HepG2 (cell line): ENCODE measurements around the gene SELENOI.

Source experiments
- CREM ChIP-seq, 2 experiments: sonication (generic) in 1 of 2; formaldehyde crosslinking in 1 of 2; IDR thresholded peaks; 2 replicates each; pipeline versions ENCODE4 v1.4.0 to v1.6.1; 2016 to 2020; ENCODE audit warnings: antibody characterized with exemption in 1 of 2, mild to moderate bottlenecking in 1 of 2, missing genetic modification reagents in 1 of 2
- DPF2 ChIP-seq: sonication (generic); formaldehyde crosslinking; IDR thresholded peaks from 2 replicates; pipeline ENCODE4 v1.4.0; 2020; ENCODE audit warnings: mild to moderate bottlenecking, low read depth, missing genetic modification reagents, borderline replicate concordance
- FOXK1 ChIP-seq: sonication (generic); formaldehyde crosslinking; IDR thresholded peaks from 2 replicates; pipeline ENCODE4 v1.4.0; 2020; ENCODE audit warnings: low read depth, missing genetic modification reagents, borderline replicate concordance
- KMT2A ChIP-seq: sonication (generic); formaldehyde crosslinking; IDR thresholded peaks from 2 replicates; pipeline ENCODE4 v1.4.0; 2020; ENCODE audit warnings: missing genetic modification reagents
- ZNF263 ChIP-seq: sonication (generic); formaldehyde crosslinking; IDR thresholded peaks from 2 replicates; pipeline ENCODE4 v1.4.0; 2020; ENCODE audit warnings: missing genetic modification reagents
- ZNF510 ChIP-seq: sonication (generic); formaldehyde crosslinking; IDR thresholded peaks from 2 replicates; pipeline ENCODE4 v1.4.0; 2020; ENCODE audit warnings: low read depth, mild to moderate bottlenecking, missing genetic modification reagents
- ZSCAN30 ChIP-seq: sonication (generic); formaldehyde crosslinking; IDR thresholded peaks from 2 replicates; pipeline ENCODE4 v1.5.0; 2020; ENCODE audit warnings: mild to moderate bottlenecking, missing genetic modification reagents
- TF ChIP-seq, protein P1 (sequence below): sonication (generic); formaldehyde crosslinking; IDR thresholded peaks from 2 replicates; pipeline ENCODE4 v1.4.0; 2020; ENCODE audit warnings: missing genetic modification reagents
- TF ChIP-seq, protein P2 (sequence below): sonication (generic); formaldehyde crosslinking; IDR thresholded peaks from 2 replicates; pipeline ENCODE4 v1.4.0; 2020; ENCODE audit warnings: mild to moderate bottlenecking, missing genetic modification reagents
- TF ChIP-seq, protein P3 (sequence below), 2 experiments: sonication (generic) in 1 of 2; formaldehyde crosslinking in 1 of 2; IDR thresholded peaks; 2 replicates each; pipeline versions ENCODE4 v1.5.1 to v1.6.1; 2011 to 2020; ENCODE audit warnings: borderline replicate concordance in 1 of 2, low read depth in 1 of 2, low read length in 1 of 2, mild to moderate bottlenecking in 1 of 2, missing genetic modification reagents in 1 of 2, moderate library complexity in 1 of 2

DNA sequence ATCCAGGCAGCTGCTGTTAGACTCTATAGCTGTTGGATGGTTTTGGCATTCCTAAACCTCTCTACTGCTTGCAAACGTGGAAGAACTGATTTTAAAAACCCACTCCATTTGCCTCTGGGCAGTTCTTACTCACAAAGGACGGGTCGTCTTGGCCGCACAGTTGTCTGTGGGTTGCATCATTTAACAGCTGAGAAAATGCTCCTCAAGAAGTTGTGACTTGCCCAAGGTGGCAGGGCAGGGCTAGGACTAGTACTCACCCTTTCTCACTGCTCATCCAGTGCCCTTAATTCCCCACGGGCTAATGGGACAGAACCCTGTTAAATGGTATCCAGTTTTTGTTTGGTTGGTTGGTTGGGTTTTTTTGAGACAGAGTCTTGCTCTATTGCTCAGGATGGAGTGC, 54.8 kb downstream of the SELENOI start:
- TF ChIP-seq KMT2A (no peak), DPF2 (CRISPR knock-in tag) (no peak), ZSCAN30 (CRISPR knock-in tag) (no peak), CREM (IDR thresholded peaks at IDR 0.05) (no peak), CREM (CRISPR knock-in tag; IDR thresholded peaks at IDR 0.05) (no peak), ZNF263 (CRISPR knock-in tag) (no peak), FOXK1 (CRISPR knock-in tag) (no peak), ZNF510 (CRISPR knock-in tag) (no peak)
- TF ChIP-seq, protein P1, sequence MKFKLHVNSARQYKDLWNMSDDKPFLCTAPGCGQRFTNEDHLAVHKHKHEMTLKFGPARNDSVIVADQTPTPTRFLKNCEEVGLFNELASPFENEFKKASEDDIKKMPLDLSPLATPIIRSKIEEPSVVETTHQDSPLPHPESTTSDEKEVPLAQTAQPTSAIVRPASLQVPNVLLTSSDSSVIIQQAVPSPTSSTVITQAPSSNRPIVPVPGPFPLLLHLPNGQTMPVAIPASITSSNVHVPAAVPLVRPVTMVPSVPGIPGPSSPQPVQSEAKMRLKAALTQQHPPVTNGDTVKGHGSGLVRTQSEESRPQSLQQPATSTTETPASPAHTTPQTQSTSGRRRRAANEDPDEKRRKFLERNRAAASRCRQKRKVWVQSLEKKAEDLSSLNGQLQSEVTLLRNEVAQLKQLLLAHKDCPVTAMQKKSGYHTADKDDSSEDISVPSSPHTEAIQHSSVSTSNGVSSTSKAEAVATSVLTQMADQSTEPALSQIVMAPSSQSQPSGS, result no peak
- TF ChIP-seq, protein P2, sequence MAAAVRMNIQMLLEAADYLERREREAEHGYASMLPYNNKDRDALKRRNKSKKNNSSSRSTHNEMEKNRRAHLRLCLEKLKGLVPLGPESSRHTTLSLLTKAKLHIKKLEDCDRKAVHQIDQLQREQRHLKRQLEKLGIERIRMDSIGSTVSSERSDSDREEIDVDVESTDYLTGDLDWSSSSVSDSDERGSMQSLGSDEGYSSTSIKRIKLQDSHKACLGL (CRISPR knock-in tag), result no peak
- TF ChIP-seq, protein P3, sequence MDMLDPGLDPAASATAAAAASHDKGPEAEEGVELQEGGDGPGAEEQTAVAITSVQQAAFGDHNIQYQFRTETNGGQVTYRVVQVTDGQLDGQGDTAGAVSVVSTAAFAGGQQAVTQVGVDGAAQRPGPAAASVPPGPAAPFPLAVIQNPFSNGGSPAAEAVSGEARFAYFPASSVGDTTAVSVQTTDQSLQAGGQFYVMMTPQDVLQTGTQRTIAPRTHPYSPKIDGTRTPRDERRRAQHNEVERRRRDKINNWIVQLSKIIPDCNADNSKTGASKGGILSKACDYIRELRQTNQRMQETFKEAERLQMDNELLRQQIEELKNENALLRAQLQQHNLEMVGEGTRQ (IDR thresholded peaks at IDR 0.05; ENCODE audit: low read depth, low read length), result no peak
- TF ChIP-seq, protein P3 (CRISPR knock-in tag; IDR thresholded peaks at IDR 0.05; ENCODE audit: borderline replicate concordance), result no peak
